ENCODE results near the gene CNIH2. TPM values are rescaled to one million over a fixed set of nuclear protein-coding genes. Genes with fewer than 3 reads are reported as not detected.
A peak's percentile ranks its signal among the peaks of the same experiment; 100 is the strongest.

The CNIH2 gene
- total and polyA plus RNA-seq, 4 experiments from 2014 or later = 1.4 to 1.8 TPM; not detected in 2

DNA sequence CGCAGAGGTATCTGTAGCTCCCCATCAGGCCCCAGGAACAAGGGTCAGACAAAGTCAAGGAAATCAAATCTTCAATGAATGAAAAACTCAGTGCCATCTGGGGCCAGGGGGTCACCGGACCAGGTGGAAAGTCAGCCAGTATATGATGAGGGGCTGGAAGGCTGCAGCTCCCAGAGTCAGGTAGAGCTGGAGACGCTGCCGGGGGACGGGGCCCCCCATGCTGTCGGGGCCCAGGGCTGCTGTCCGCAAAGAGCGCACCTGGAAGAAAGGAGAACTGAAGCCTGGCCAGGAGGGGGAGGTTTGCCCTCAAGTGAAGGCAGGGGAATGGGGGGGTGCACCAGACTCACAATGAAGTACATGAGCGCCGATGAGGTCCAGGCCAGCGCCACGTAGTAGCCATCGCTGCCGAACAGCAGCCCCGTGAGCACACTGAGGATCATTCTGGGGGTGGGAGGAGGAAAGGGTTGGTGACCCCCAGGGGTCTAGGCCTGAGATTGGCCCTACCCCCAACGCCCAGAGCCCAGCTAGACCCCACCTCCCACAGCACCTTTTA is 6.6 kb downstream of the CNIH2 start:
- Histone ChIP-seq H3K27ac (ENCODE audit: low read depth, low read length) (no peak overlapping the region), H3K9me3 (ENCODE audit: control insufficient read depth in 1 of 2, low read length in 2 of 2) (no peaks in the 10 kb centered on the region), H3K4me1 (ENCODE audit: insufficient read depth, low read length) (peaks cover 36% of the 10 kb centered on the region), H3K36me3 (ENCODE audit: insufficient read depth, low read length) (no peaks in the 10 kb centered on the region), H3K27me3 (ENCODE audit: insufficient read depth, low read length) (no peaks in the 10 kb centered on the region), H3K4me3 (ENCODE audit: low read length in 2 of 2) (no peak overlapping the region)
- CTCF ChIA-PET (ENCODE audit: partially characterized antibody) = interaction anchor here (0.6 to 1.0 kb wide), 2 partner anchors 25 to 63 kb away, joined by 3 to 4 read pairs; no protein-coding TSS in a partner anchor
- DNase-seq = no peak
- H3K27me3 Mint-ChIP-seq = peaks cover 1 to 3% of the 10 kb centered on the region in 2 donors
- H3K36me3 Mint-ChIP-seq = peaks cover 0 to 1% of the 10 kb centered on the region in 2 donors
- POLR2A ChIA-PET (ENCODE audit: partially characterized antibody) = interaction anchor here (1.3 to 13.4 kb wide), 2 partner anchors 15 to 27 kb away, joined by 4 to 167 read pairs; partner anchors contain the start of gene RAB1B
- no peak overlapping the region for H3K4me3 Mint-ChIP-seq
- intact Hi-C loops (cut with micrococcal nuclease) = no loop called here
- no peaks in the 10 kb centered on the region for H3K9me3 Mint-ChIP-seq
- peaks cover 17 to 50% (median 34%) of the 10 kb centered on the region in 4 donors for H3K4me1 Mint-ChIP-seq
- peak overlapping the region in 1 of 7 donors; percentile 65 for H3K27ac Mint-ChIP-seq

DNA sequence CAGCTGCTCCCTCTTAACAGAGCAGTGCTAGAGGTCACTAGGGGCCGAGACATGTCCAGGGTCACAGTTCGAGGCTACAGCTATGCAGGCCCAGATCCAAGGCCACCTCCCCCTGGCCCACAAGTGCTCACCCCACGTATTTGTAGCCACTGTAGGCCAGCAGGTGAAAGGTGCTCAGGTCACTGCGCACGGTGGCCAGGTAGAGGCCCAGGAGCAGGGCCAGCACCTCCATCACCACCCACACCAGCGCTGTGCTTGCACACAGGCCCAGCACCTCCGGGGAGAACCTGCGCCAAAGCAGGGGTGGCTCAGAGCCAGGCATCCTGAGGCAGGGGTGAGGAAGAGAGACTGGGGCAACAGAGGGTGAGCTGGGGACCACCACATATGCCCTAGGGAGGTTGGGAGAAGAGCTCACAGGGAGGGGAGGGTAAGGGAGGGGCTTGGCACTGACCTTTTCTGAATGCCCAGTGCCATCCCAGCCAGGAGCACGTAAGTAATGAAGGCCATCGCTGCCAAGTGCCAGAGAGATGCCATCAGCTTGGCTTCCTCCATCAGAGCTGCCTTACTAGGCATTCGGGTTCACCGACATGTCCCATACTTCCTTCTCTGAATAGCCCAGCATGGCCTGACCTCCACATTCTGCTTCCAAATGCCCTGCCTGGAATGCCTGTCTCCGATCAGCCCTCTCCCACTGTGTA is 7.4 kb downstream of the CNIH2 start:
- peak overlapping the region in 1 of 8 donors; percentile 39 for H3K4me3 Mint-ChIP-seq
- peak overlapping the region in 2 of 7 donors; percentile 48 to 65 for H3K27ac Mint-ChIP-seq
- peaks cover 22 to 58% (median 38%) of the 10 kb centered on the region in 4 donors for H3K4me1 Mint-ChIP-seq
- H3K27me3 ChIP-seq (ENCODE audit: insufficient read depth, low read length) = no peaks in the 10 kb centered on the region
- DNase-seq = no peak
- ChIA-PET POLR2A (ENCODE audit: partially characterized antibody) (interaction anchor here (1.3 to 13.4 kb wide), 3 partner anchors 16 to 27 kb away, joined by 4 to 167 read pairs (median 4); partner anchors contain the start of gene RAB1B), CTCF (ENCODE audit: partially characterized antibody) (interaction anchor here (6.4 kb wide), 1 partner anchor 26 kb away, joined by 29 read pairs; no protein-coding TSS in a partner anchor)
- intact Hi-C loops (cut with micrococcal nuclease) = no loop called here
- H3K4me3 ChIP-seq (ENCODE audit: low read length in 2 of 2) = no peak overlapping the region
- no peaks in the 10 kb centered on the region for H3K36me3 ChIP-seq (ENCODE audit: insufficient read depth, low read length)
- H3K4me1 ChIP-seq (ENCODE audit: insufficient read depth, low read length) = peaks cover 44% of the 10 kb centered on the region
- no peak overlapping the region for H3K27ac ChIP-seq (ENCODE audit: low read depth, low read length)
- H3K9me3 ChIP-seq (ENCODE audit: control insufficient read depth in 1 of 2, low read length in 2 of 2) = no peaks in the 10 kb centered on the region
- H3K36me3 Mint-ChIP-seq = peaks cover 0 to 1% of the 10 kb centered on the region in 2 donors
- no peaks in the 10 kb centered on the region for H3K9me3 Mint-ChIP-seq
- H3K27me3 Mint-ChIP-seq = peaks cover 1 to 3% of the 10 kb centered on the region in 2 donors

DNA sequence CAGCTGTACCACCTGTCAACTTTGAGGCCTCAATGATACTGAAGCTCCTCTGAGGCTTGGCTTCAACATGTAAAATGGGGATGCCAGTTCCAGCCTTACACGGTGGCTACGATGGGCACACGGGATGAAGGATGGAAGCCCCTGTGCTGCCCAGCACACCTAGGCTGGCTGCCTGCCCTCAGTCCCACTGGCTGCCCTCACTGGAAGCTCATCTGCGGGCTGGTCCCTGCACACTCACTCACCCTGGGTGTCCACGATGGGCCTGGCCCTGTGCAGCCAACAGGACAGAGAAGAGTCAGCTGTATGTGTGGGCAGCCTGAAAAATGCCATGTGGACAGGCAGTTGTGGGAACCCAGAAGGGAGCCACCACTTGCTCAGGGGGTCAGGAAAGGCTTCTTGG is 8.7 kb downstream of the CNIH2 start:
- intact Hi-C loops (cut with micrococcal nuclease) = no loop called here
- CTCF ChIA-PET (ENCODE audit: partially characterized antibody) = interaction anchor here (1.1 to 6.4 kb wide), 4 partner anchors 19 to 65 kb away, joined by 3 to 29 read pairs (median 12); partner anchors contain the start of gene RAB1B
- POLR2A ChIA-PET (ENCODE audit: partially characterized antibody) = interaction anchor here (0.6 to 13.4 kb wide), 4 partner anchors 17 to 549 kb away, joined by 3 to 167 read pairs (median 4); partner anchors contain the start of gene RAB1B

DNA sequence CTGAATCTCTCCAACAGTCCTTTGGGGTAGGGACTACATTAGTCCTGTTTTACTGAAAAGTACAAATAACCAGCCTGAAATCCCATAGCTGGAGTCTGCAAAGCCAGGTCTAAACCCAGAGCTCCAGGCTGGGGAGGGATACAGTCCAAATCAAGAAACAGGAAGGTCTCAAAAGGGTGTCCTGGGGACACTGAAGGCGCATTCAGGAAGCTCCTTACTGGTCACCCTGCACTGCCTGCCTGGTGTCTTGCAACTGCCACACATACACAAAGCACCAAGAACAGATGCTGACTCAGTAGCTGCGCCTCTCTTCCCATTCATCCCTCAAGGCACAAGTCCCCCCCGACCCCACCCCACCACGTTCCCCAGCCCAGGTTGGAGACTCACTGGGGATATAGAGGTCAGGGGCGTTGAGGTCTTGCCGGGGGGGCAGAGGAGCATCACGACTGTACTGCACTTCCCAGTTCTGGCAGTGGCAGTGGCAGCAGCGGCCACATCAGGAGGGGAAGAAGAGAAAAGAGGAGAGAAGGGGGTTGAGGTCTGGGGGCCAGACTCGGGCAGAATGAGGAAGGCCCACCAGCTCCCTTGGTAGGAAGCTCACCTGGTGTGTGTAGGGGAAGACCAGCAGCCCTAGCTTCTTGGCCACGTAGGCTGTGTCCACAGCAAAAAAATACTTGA is 9.4 kb downstream of the CNIH2 start:
- no peak overlapping the region for H3K4me3 ChIP-seq (ENCODE audit: low read length in 2 of 2)
- H3K36me3 ChIP-seq (ENCODE audit: insufficient read depth, low read length) = no peaks in the 10 kb centered on the region
- intact Hi-C loops (cut with micrococcal nuclease) = no loop called here
- peaks cover 46% of the 10 kb centered on the region for H3K4me1 ChIP-seq (ENCODE audit: insufficient read depth, low read length)
- no peaks in the 10 kb centered on the region for H3K9me3 ChIP-seq (ENCODE audit: control insufficient read depth in 1 of 2, low read length in 2 of 2)
- H3K27me3 ChIP-seq (ENCODE audit: insufficient read depth, low read length) = no peaks in the 10 kb centered on the region
- Mint-ChIP-seq H3K4me3 (peak overlapping the region; percentile 62 to 96 (median 90)), H3K27me3 (peaks cover 0 to 3% of the 10 kb centered on the region in 2 donors), H3K9me3 (no peaks in the 10 kb centered on the region), H3K4me1 (peaks cover 20 to 53% (median 31%) of the 10 kb centered on the region in 4 donors), H3K27ac (peak overlapping the region in 4 of 7 donors; percentile 22 to 78 (median 64)), H3K36me3 (peaks cover 0 to 1% of the 10 kb centered on the region in 2 donors)
- H3K27ac ChIP-seq (ENCODE audit: low read depth, low read length) = no peak overlapping the region
- ChIA-PET POLR2A (ENCODE audit: partially characterized antibody) (interaction anchor here (1.1 to 13.4 kb wide), 3 partner anchors 17 to 29 kb away, joined by 3 to 167 read pairs (median 53); partner anchors contain the start of gene RAB1B), CTCF (ENCODE audit: partially characterized antibody) (interaction anchor here (1.1 to 6.4 kb wide), 5 partner anchors 19 to 66 kb away, joined by 3 to 29 read pairs (median 9); partner anchors contain the start of gene RAB1B)
- no peak for DNase-seq

More for the DNA sequence above, 8.7 kb downstream of the CNIH2 start:
- H3K27me3 Mint-ChIP-seq = peaks cover 0 to 3% of the 10 kb centered on the region in 2 donors
- no peak for DNase-seq
- Histone ChIP-seq H3K9me3 (ENCODE audit: control insufficient read depth in 1 of 2, low read length in 2 of 2) (no peaks in the 10 kb centered on the region), H3K4me1 (ENCODE audit: insufficient read depth, low read length) (peaks cover 48% of the 10 kb centered on the region), H3K36me3 (ENCODE audit: insufficient read depth, low read length) (no peaks in the 10 kb centered on the region), H3K27me3 (ENCODE audit: insufficient read depth, low read length) (no peaks in the 10 kb centered on the region), H3K4me3 (ENCODE audit: low read length in 2 of 2) (no peak overlapping the region), H3K27ac (ENCODE audit: low read depth, low read length) (no peak overlapping the region)
- peaks cover 0 to 1% of the 10 kb centered on the region in 2 donors for H3K36me3 Mint-ChIP-seq
- peak overlapping the region in 2 of 7 donors; percentile 17 to 22 for H3K27ac Mint-ChIP-seq
- peak overlapping the region in 6 of 8 donors; percentile 1 to 67 (median 54) for H3K4me3 Mint-ChIP-seq
- no peaks in the 10 kb centered on the region for H3K9me3 Mint-ChIP-seq
- peaks cover 24 to 60% (median 37%) of the 10 kb centered on the region in 4 donors for H3K4me1 Mint-ChIP-seq

DNA sequence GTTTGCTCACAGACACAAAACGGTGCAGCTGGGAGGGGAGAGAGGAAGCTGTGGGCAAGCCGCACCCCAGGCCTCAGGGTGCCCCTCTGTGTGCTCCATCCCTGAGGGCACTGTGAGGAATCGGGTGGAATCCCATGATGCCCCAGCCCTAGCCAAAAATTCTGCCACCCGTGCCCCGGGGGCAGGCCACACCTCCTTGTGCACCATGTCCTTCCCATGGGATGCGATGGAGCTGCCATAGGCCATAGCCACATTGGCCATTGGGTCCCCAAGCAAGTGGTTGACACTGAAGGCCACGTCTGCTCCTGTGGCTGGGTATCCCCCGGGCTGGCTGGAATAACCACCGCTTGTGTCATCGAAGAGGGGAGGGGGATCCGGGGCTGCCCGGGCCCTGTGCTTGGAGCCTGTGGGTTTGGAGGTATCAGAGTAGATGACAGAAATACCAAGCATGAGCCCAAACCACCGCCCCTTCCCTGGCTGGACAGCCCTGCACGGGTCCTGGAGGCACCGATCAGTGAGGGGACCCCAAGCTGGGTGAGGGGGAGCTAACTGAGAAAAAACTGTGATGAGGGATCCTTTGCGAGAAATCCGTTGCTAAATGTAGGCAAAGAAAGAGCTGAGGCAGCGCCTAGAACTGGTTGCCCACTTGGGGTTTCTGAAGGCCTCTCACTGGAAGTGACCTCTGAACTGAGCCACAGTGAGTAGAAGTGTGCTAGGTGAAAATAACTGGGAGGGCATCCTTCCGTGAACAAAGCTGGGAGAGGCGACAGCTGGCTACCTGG is 10.1 kb downstream of the CNIH2 start:
- Mint-ChIP-seq H3K4me3 (peak overlapping the region; percentile 87 to 96 (median 92)), H3K27me3 (peaks cover 6 to 9% of the 10 kb centered on the region in 2 donors), H3K4me1 (peaks cover 17 to 52% (median 29%) of the 10 kb centered on the region in 4 donors), H3K9me3 (no peaks in the 10 kb centered on the region), H3K36me3 (peaks cover 0 to 1% of the 10 kb centered on the region in 2 donors), H3K27ac (peak overlapping the region; percentile 79 to 94 (median 89))
- ChIA-PET POLR2A (ENCODE audit: partially characterized antibody) (interaction anchor here (0.7 to 13.4 kb wide), 10 partner anchors 18 to 1153 kb away, joined by 3 to 167 read pairs (median 4); partner anchors contain the start of genes NPAS4, RAB1B and SYVN1), CTCF (ENCODE audit: partially characterized antibody) (interaction anchor here (0.9 to 6.4 kb wide), 5 partner anchors 20 to 100 kb away, joined by 4 to 29 read pairs (median 9); partner anchors contain the start of gene RAB1B)
- Histone ChIP-seq H3K4me3 (ENCODE audit: low read length in 2 of 2) (peak overlapping the region; percentile 70 to 73), H3K27me3 (ENCODE audit: insufficient read depth, low read length) (no peaks in the 10 kb centered on the region), H3K36me3 (ENCODE audit: insufficient read depth, low read length) (no peaks in the 10 kb centered on the region), H3K4me1 (ENCODE audit: insufficient read depth, low read length) (peaks cover 40% of the 10 kb centered on the region), H3K27ac (ENCODE audit: low read depth, low read length) (peak overlapping the region; percentile 88), H3K9me3 (ENCODE audit: control insufficient read depth in 1 of 2, low read length in 2 of 2) (no peaks in the 10 kb centered on the region)
- DNase-seq = no peak
- intact Hi-C loops (cut with micrococcal nuclease) = no loop called here

Data from CD4-positive, alpha-beta memory T cell (primary cell).